Measurements from ENCODE around the gene COL20A1.
"Not testable (repeated sequence)": the region's sequence is repeated elsewhere in the genome, so short reads cannot be mapped to it uniquely, and the experiment has no call there.

COL20A1 gene

GRCh38 chr20:63370618-63371187 lies 77.7 kb downstream of the COL20A1 start:
- no peaks in the 10 kb centered on the region for H3K9me3 Mint-ChIP-seq
- H3K36me3 Mint-ChIP-seq (ENCODE audit: low read depth): no peaks in the 10 kb centered on the region
- H3K27ac Mint-ChIP-seq: no peak overlapping the region
- H3K27me3 Mint-ChIP-seq (ENCODE audit: low read depth): no peaks in the 10 kb centered on the region
- H3K4me1 Mint-ChIP-seq (ENCODE audit: low read depth): no peaks in the 10 kb centered on the region
- H3K4me3 Mint-ChIP-seq: no peak overlapping the region

- H3K9me3 Mint-ChIP-seq: no peaks in the 10 kb centered on the region
- H3K27me3 Mint-ChIP-seq (ENCODE audit: low read depth): no peaks in the 10 kb centered on the region
- H3K36me3 Mint-ChIP-seq (ENCODE audit: low read depth): no peaks in the 10 kb centered on the region
- no peak overlapping the region for H3K4me3 Mint-ChIP-seq
- H3K4me1 Mint-ChIP-seq (ENCODE audit: low read depth): no peaks in the 10 kb centered on the region
- no peak overlapping the region for H3K27ac Mint-ChIP-seq
These were observed 78.4 kb downstream of the COL20A1 start for GRCh38 chr20:63371291-63371865.

- Mint-ChIP-seq H3K4me1 (ENCODE audit: low read depth) (no peaks in the 10 kb centered on the region), H3K27ac (no peak overlapping the region), H3K9me3 (no peaks in the 10 kb centered on the region), H3K4me3 (no peak overlapping the region), H3K27me3 (ENCODE audit: low read depth) (peaks cover 3% of the 10 kb centered on the region), H3K36me3 (ENCODE audit: low read depth) (no peaks in the 10 kb centered on the region)
These were observed 80.2 kb downstream of the COL20A1 start for GRCh38 chr20:63372971-63373885.

GRCh38 chr20:63373996-63374395 lies 81.0 kb downstream of the COL20A1 start:
- H3K27me3 Mint-ChIP-seq (ENCODE audit: low read depth): peaks cover 3% of the 10 kb centered on the region
- no peaks in the 10 kb centered on the region for H3K4me1 Mint-ChIP-seq (ENCODE audit: low read depth)
- H3K27ac Mint-ChIP-seq: no peak overlapping the region
- H3K9me3 Mint-ChIP-seq: no peaks in the 10 kb centered on the region
- no peaks in the 10 kb centered on the region for H3K36me3 Mint-ChIP-seq (ENCODE audit: low read depth)
- no peak overlapping the region for H3K4me3 Mint-ChIP-seq

- Mint-ChIP-seq H3K27me3 (ENCODE audit: low read depth) (peaks cover 3% of the 10 kb centered on the region), H3K4me1 (ENCODE audit: low read depth) (no peaks in the 10 kb centered on the region), H3K27ac (no peak overlapping the region), H3K36me3 (ENCODE audit: low read depth) (no peaks in the 10 kb centered on the region), H3K9me3 (no peaks in the 10 kb centered on the region), H3K4me3 (no peak overlapping the region)
These were observed 81.5 kb downstream of the COL20A1 start for GRCh38 chr20:63374504-63374903.

GRCh38 chr20:63375438-63375837 lies 82.5 kb downstream of the COL20A1 start:
- H3K36me3 Mint-ChIP-seq (ENCODE audit: low read depth): no peaks in the 10 kb centered on the region
- no peak overlapping the region for H3K4me3 Mint-ChIP-seq
- no peaks in the 10 kb centered on the region for H3K9me3 Mint-ChIP-seq
- no peaks in the 10 kb centered on the region for H3K4me1 Mint-ChIP-seq (ENCODE audit: low read depth)
- peaks cover 3% of the 10 kb centered on the region for H3K27me3 Mint-ChIP-seq (ENCODE audit: low read depth)
- H3K27ac Mint-ChIP-seq: no peak overlapping the region

GRCh38 chr20:63376283-63377250 lies 83.6 kb downstream of the COL20A1 start:
- H3K27me3 Mint-ChIP-seq (ENCODE audit: low read depth): peaks cover 3% of the 10 kb centered on the region
- H3K36me3 Mint-ChIP-seq (ENCODE audit: low read depth): no peaks in the 10 kb centered on the region
- H3K27ac Mint-ChIP-seq: no peak overlapping the region
- no peaks in the 10 kb centered on the region for H3K4me1 Mint-ChIP-seq (ENCODE audit: low read depth)
- no peaks in the 10 kb centered on the region for H3K9me3 Mint-ChIP-seq
- no peak overlapping the region for H3K4me3 Mint-ChIP-seq

- peaks cover 3% of the 10 kb centered on the region for H3K27me3 Mint-ChIP-seq (ENCODE audit: low read depth)
These were observed 84.4 kb downstream of the COL20A1 start for GRCh38 chr20:63377256-63377941.

GRCh38 chr20:63377951-63378381 lies 85.0 kb downstream of the COL20A1 start:
- no peaks in the 10 kb centered on the region for H3K4me1 Mint-ChIP-seq (ENCODE audit: low read depth)
- H3K4me3 Mint-ChIP-seq: no peak overlapping the region
- no peaks in the 10 kb centered on the region for H3K36me3 Mint-ChIP-seq (ENCODE audit: low read depth)
- no peak overlapping the region for H3K27ac Mint-ChIP-seq
- H3K9me3 Mint-ChIP-seq: no peaks in the 10 kb centered on the region
- peaks cover 3% of the 10 kb centered on the region for H3K27me3 Mint-ChIP-seq (ENCODE audit: low read depth)

More at GRCh38 chr20:63377256-63377941, 84.4 kb downstream of the COL20A1 start:
- Mint-ChIP-seq H3K27ac (no peak overlapping the region), H3K9me3 (no peaks in the 10 kb centered on the region), H3K4me1 (ENCODE audit: low read depth) (no peaks in the 10 kb centered on the region), H3K4me3 (no peak overlapping the region), H3K36me3 (ENCODE audit: low read depth) (no peaks in the 10 kb centered on the region)

- no peaks in the 10 kb centered on the region for H3K36me3 Mint-ChIP-seq (ENCODE audit: low read depth)
- H3K27ac Mint-ChIP-seq: no peak overlapping the region
- H3K27me3 Mint-ChIP-seq (ENCODE audit: low read depth): peaks cover 3% of the 10 kb centered on the region
- H3K9me3 Mint-ChIP-seq: no peaks in the 10 kb centered on the region
- H3K4me1 Mint-ChIP-seq (ENCODE audit: low read depth): no peaks in the 10 kb centered on the region
- no peak overlapping the region for H3K4me3 Mint-ChIP-seq
These were observed 85.6 kb downstream of the COL20A1 start for GRCh38 chr20:63378626-63379025.

- Mint-ChIP-seq H3K27me3 (ENCODE audit: low read depth) (peaks cover 3% of the 10 kb centered on the region), H3K36me3 (ENCODE audit: low read depth) (no peaks in the 10 kb centered on the region), H3K9me3 (no peaks in the 10 kb centered on the region), H3K4me3 (no peak overlapping the region), H3K27ac (no peak overlapping the region), H3K4me1 (ENCODE audit: low read depth) (no peaks in the 10 kb centered on the region)
These were observed 86.3 kb downstream of the COL20A1 start for GRCh38 chr20:63379296-63379695.

GRCh38 chr20:63379872-63380271 lies 86.9 kb downstream of the COL20A1 start:
- not testable (repeated sequence) for H3K4me1 Mint-ChIP-seq (ENCODE audit: low read depth); H3K4me3 Mint-ChIP-seq; H3K9me3 Mint-ChIP-seq; H3K27me3 Mint-ChIP-seq (ENCODE audit: low read depth); H3K36me3 Mint-ChIP-seq (ENCODE audit: low read depth); H3K27ac Mint-ChIP-seq

GRCh38 chr20:63380346-63380870 lies 87.4 kb downstream of the COL20A1 start:
- H3K9me3 Mint-ChIP-seq: peaks cover 4% of the 10 kb centered on the region
- H3K4me1 Mint-ChIP-seq (ENCODE audit: low read depth): no peaks in the 10 kb centered on the region
- H3K36me3 Mint-ChIP-seq (ENCODE audit: low read depth): peaks cover 2% of the 10 kb centered on the region
- no peak overlapping the region for H3K27ac Mint-ChIP-seq
- H3K4me3 Mint-ChIP-seq: no peak overlapping the region
- H3K27me3 Mint-ChIP-seq (ENCODE audit: low read depth): peaks cover 3% of the 10 kb centered on the region

Data from T-helper 1 cell treated with Interleukin-12 subunit alpha and Interleukin-12 subunit beta and Interleukin-4 antibody, amounts not matched to agents 30 μg/mL and 1 μg/mL, for 36 hours (primary cell).